KBM-7 (cell line): ENCODE data around the gene TMEM200C.

ENCODE experiments used
- DNase-seq: peaks from one replicate; pipeline ENCODE4 v3.0.0-alpha.2; 2015
- in situ Hi-C: fragments of 300-500 bp; cut with MboI; formaldehyde crosslinking; loops from 2 replicates; pipeline ENCODE4 v1.14.3; 2020; ENCODE audit warnings: low sequenced_read_pairs, low pct_unique_long_range_greater_than_20kb, mixed read lengths

The TMEM200C gene

GRCh38 chr18:5895299-5895875, at the start of gene TMEM200C:
Gene TMEM200C, minus strand, starts transcription at chr18:5895522. Its CDS starts 3,459 bp downstream, at chr18:5892063.
- in situ Hi-C loops: no loop called here
- peak; percentile 7 for DNase-seq

- no peak for DNase-seq
Observed at GRCh38 chr18:5944448-5944847, 49.1 kb upstream of the TMEM200C start.

GRCh38 chr18:5943514-5943913, 48.2 kb upstream of the TMEM200C start:
- no peak for DNase-seq
- in situ Hi-C loops: no loop called here

More at GRCh38 chr18:5944448-5944847, 49.1 kb upstream of the TMEM200C start:
- in situ Hi-C loops: no loop called here

- DNase-seq: no peak
- in situ Hi-C loops: no loop called here
Observed at GRCh38 chr18:5942591-5942990, 47.3 kb upstream of the TMEM200C start.

- no peak for DNase-seq
Observed at GRCh38 chr18:5941890-5942289, 46.6 kb upstream of the TMEM200C start.

GRCh38 chr18:5939801-5940667, 44.7 kb upstream of the TMEM200C start:
- in situ Hi-C loops: no loop called here
- DNase-seq: no peak

More at GRCh38 chr18:5941890-5942289, 46.6 kb upstream of the TMEM200C start:
- in situ Hi-C loops: no loop called here

GRCh38 chr18:5937795-5938194, 42.5 kb upstream of the TMEM200C start:
- no peak for DNase-seq
- in situ Hi-C loops: no loop called here

GRCh38 chr18:5937121-5937520, 41.8 kb upstream of the TMEM200C start:
- in situ Hi-C loops: no loop called here

GRCh38 chr18:5930789-5931188, 35.5 kb upstream of the TMEM200C start:
- in situ Hi-C loops: no loop called here
- no peak for DNase-seq

More at GRCh38 chr18:5937121-5937520, 41.8 kb upstream of the TMEM200C start:
- no peak for DNase-seq

GRCh38 chr18:5918205-5918858, 23.0 kb upstream of the TMEM200C start:
- no peak for DNase-seq
- in situ Hi-C loops: no loop called here

GRCh38 chr18:5914951-5915350, 19.6 kb upstream of the TMEM200C start:
- DNase-seq: no peak
- in situ Hi-C loops: no loop called here

- in situ Hi-C loops: no loop called here
Observed at GRCh38 chr18:5914016-5914415, 18.7 kb upstream of the TMEM200C start.

GRCh38 chr18:5912566-5912965, 17.2 kb upstream of the TMEM200C start:
- no peak for DNase-seq
- in situ Hi-C loops: no loop called here

More at GRCh38 chr18:5914016-5914415, 18.7 kb upstream of the TMEM200C start:
- no peak for DNase-seq

- DNase-seq: no peak
- in situ Hi-C loops: no loop called here
Observed at GRCh38 chr18:5909125-5909524, 13.8 kb upstream of the TMEM200C start.

- in situ Hi-C loops: no loop called here
- DNase-seq: no peak
Observed at GRCh38 chr18:5903386-5903785, 8.1 kb upstream of the TMEM200C start.

- DNase-seq: no peak
Observed at GRCh38 chr18:5900262-5900661, 4.9 kb upstream of the TMEM200C start.

GRCh38 chr18:5899835-5900234, 4.5 kb upstream of the TMEM200C start:
- DNase-seq: no peak
- in situ Hi-C loops: no loop called here

More at GRCh38 chr18:5900262-5900661, 4.9 kb upstream of the TMEM200C start:
- in situ Hi-C loops: no loop called here

GRCh38 chr18:5895876-5896740, 786 bp upstream of the TMEM200C start:
- DNase-seq: no peak
- in situ Hi-C loops: no loop called here
